ENCODE measurements around the gene PMAIP1. TPM values are rescaled to one million over a fixed set of nuclear protein-coding genes. Genes with fewer than 3 reads are reported as not detected.

Gene PMAIP1
- total RNA-seq, 2 experiments from 2014 or later: 14.8 to 19.1 TPM

DNA sequence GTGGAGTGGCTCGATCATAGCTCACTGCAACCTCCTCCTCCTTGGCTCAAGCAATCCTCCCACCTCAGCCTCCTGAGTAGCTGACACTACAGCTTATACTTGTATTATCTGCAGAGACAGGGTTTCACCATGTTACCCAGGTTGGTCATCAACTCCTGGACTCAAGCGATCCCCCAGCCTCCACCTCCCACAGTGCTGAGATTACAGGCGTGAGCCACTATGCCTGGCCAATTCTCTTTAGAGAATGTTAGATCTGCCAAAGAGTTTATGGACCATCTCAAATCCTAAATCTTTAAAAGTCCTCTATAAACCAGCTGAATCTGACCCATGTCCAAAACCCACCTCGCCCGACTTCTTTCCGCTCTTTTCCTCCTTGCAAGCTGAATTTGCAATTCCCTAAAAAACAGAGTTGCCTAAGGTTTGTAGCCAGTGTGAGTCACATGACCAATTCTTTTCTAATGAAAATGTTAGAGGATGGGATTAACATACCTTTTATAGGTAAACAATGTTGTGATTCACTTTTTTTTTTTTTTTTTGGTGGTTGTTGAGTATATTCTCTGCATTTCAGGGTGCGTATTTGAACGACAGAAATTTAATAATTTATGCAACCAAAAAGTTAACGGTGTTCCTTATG is 2.4 kb upstream of the PMAIP1 start:
- Mint-ChIP-seq H3K4me1 (peaks cover 37% of the 10 kb centered on the region), H3K4me3 (no peak overlapping the region), H3K9me3 (no peaks in the 10 kb centered on the region), H3K36me3 (ENCODE audit: low read depth) (peaks cover 7% of the 10 kb centered on the region), H3K27ac (no peak overlapping the region), H3K27me3 (no peaks in the 10 kb centered on the region)
- DNase-seq: no peak
- ChIA-PET CTCF (no interaction called here), POLR2A (interaction anchor here (1.2 kb wide), 1 partner anchor 12 kb away, joined by 6 read pairs; no protein-coding TSS in a partner anchor)

DNA sequence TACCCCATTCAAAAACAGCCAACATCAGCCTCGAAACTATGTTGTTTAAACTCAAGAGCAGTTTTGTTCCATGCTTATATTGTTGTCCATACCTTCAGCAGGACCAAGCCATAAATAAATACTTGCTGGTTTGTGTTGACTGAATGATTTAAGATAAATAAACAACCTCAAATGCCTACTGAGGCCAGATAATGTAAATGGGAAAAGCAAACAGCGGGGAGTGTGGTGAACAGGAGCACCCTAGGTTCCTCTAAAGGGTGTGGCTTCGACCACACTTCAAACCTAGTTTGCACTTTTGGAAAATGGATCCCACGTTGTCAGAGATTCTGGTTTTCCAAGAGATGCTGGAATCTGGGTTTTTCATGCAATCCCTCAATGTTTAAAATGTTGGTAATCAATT is 1.7 kb upstream of the PMAIP1 start:
- no peak for DNase-seq
- ChIA-PET CTCF (interaction anchor here (1.4 kb wide), 1 partner anchor 55 kb away, joined by 4 read pairs; no protein-coding TSS in a partner anchor), POLR2A (interaction anchor here (0.5 to 1.2 kb wide), 2 partner anchors 12 to 51 kb away, joined by 3 to 6 read pairs; no protein-coding TSS in a partner anchor)
- Mint-ChIP-seq H3K36me3 (ENCODE audit: low read depth) (peaks cover 14% of the 10 kb centered on the region), H3K4me1 (peaks cover 44% of the 10 kb centered on the region), H3K27ac (no peak overlapping the region), H3K27me3 (no peaks in the 10 kb centered on the region), H3K4me3 (peak overlapping the region; percentile 99), H3K9me3 (no peaks in the 10 kb centered on the region)

GRCh38 chr18:59898609-59899297 is 1.0 kb upstream of the PMAIP1 start:
- Mint-ChIP-seq H3K9me3 (no peaks in the 10 kb centered on the region), H3K27ac (peak overlapping the region; percentile 94), H3K4me3 (peak overlapping the region; percentile 99), H3K4me1 (peaks cover 47% of the 10 kb centered on the region), H3K36me3 (ENCODE audit: low read depth) (peaks cover 17% of the 10 kb centered on the region), H3K27me3 (no peaks in the 10 kb centered on the region)
- CTCF ChIA-PET: interaction anchor here (0.7 to 1.4 kb wide), 4 partner anchors 13 to 55 kb away, joined by 3 to 4 read pairs (median 4); no protein-coding TSS in a partner anchor
- no peak for DNase-seq
- POLR2A ChIA-PET: interaction anchor here (0.5 to 2.0 kb wide), 3 partner anchors 12 to 52 kb away, joined by 3 to 11 read pairs (median 4); no protein-coding TSS in a partner anchor

DNA sequence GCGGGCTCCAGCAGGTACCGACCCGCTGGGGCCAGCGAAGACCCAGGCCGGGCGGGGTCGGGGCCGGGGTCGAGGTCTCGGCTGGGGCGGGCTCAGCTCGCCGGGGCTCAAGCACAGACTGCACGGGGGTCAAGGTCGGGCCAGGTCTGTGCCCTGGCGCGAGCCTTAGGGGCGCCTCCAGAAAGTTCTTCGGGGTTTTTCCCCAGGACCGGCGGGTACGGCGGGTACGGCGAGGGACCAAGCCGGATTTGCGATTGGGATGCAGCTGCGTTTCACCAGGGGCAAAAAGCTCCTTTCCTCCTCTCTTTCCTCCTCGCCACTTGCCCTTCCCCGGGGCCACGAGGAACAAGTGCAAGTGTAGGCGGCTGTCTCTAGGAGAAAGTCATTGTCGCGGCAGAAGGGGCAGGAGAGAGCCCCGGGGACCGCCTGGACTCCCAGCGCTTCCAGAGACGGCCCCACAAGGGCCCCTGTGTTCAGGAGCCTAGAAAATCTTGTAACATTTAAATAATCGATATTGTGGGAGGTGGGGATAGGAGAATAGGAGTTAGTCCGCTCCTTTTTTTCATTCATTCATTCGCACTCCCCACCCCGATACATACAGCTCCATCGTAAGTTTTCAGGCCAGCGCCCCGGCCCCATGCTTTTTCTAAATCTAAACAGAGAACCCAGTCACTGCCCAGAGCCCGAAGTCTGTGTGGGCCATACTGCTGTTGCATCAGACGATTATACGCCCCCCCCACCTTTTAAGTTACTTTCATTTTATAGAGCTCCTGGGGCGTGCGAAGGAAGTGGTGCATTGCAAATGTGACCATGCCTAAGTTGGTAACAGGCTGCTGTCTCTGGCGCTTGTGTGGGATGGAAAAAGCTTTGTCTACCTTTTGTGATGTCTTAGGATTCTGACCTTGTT is 679 bp downstream of the PMAIP1 start:
- H3K9me3 Mint-ChIP-seq: no peaks in the 10 kb centered on the region
- H3K4me1 Mint-ChIP-seq: peaks cover 58% of the 10 kb centered on the region
- peak; percentile 82 for DNase-seq
- ChIA-PET CTCF (interaction anchor here (1.0 to 1.5 kb wide), 2 partner anchors 12 to 18 kb away, joined by 4 read pairs; no protein-coding TSS in a partner anchor), POLR2A (interaction anchor here (0.6 to 2.0 kb wide), 3 partner anchors 15 to 89 kb away, joined by 4 to 11 read pairs (median 5); no protein-coding TSS in a partner anchor)
- peak overlapping the region; percentile 99 for H3K27ac Mint-ChIP-seq
- peak overlapping the region; percentile 99 for H3K4me3 Mint-ChIP-seq
- peaks cover 24% of the 10 kb centered on the region for H3K36me3 Mint-ChIP-seq (ENCODE audit: low read depth)
- no peaks in the 10 kb centered on the region for H3K27me3 Mint-ChIP-seq

GRCh38 chr18:59902131-59902992 is 2.6 kb downstream of the PMAIP1 start:
- no peak for DNase-seq
- peak overlapping the region; percentile 99 for H3K4me3 Mint-ChIP-seq
- ChIA-PET CTCF (interaction anchor here (1.1 kb wide), 1 partner anchor 18 kb away, joined by 3 read pairs; no protein-coding TSS in a partner anchor), POLR2A (no interaction called here)
- peaks cover 23% of the 10 kb centered on the region for H3K36me3 Mint-ChIP-seq (ENCODE audit: low read depth)
- peak overlapping the region; percentile 99 for H3K27ac Mint-ChIP-seq
- peaks cover 74% of the 10 kb centered on the region for H3K4me1 Mint-ChIP-seq
- H3K9me3 Mint-ChIP-seq: no peaks in the 10 kb centered on the region
- H3K27me3 Mint-ChIP-seq: no peaks in the 10 kb centered on the region

DNA sequence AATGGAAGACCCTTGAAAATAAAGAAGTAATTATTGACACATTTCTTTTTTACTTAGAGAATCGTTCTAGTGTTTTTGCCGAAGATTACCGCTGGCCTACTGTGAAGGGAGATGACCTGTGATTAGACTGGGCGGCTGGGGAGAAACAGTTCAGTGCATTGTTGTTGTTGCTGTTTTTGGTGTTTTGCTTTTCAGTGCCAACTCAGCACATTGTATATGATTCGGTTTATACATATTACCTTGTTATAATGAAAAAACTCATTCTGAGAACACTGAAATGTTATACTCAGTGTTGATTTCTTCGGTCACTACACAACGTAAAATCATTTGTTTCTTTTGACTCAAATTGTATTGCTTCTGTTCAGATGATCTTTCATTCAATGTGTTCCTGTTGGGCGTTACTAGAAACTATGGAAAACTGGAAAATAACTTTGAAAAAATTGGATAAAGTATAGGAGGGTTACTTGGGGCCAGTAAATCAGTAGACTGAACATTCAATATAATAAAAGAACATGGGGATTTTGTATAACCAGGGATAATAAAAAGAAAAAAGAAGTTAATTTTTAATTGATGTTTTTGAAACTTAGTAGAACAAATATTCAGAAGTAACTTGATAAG is 3.3 kb downstream of the PMAIP1 start:
- Mint-ChIP-seq H3K4me1 (peaks cover 76% of the 10 kb centered on the region), H3K27ac (no peak overlapping the region), H3K36me3 (ENCODE audit: low read depth) (peaks cover 22% of the 10 kb centered on the region), H3K9me3 (no peaks in the 10 kb centered on the region), H3K4me3 (peak overlapping the region; percentile 99), H3K27me3 (no peaks in the 10 kb centered on the region)
- ChIA-PET CTCF (no interaction called here), POLR2A (no interaction called here)
- no peak for DNase-seq

DNA sequence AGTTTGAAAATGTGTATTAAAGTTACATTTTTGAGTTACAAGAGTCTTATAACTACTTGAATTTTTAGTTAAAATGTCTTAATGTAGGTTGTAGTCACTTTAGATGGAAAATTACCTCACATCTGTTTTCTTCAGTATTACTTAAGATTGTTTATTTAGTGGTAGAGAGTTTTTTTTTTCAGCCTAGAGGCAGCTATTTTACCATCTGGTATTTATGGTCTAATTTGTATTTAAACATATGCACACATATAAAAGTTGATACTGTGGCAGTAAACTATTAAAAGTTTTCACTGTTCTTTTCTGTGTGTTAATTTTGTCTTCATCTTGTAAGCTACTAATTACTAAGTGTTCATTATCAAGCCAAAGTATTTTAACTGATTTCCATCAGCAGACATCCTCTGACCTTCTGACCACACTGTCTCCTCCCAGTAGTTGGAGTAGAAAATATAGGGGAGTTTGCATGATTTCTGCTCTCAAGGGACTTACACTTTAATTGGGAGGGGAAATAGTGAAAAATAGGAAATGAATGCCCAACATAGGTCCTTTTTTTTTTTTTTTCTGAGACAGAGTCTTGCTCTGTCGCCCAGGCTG is 4.3 kb downstream of the PMAIP1 start:
- no peaks in the 10 kb centered on the region for H3K9me3 Mint-ChIP-seq
- DNase-seq: no peak
- no peaks in the 10 kb centered on the region for H3K27me3 Mint-ChIP-seq
- POLR2A ChIA-PET: interaction anchor here (0.7 kb wide), 1 partner anchor 19 kb away, joined by 3 read pairs; no protein-coding TSS in a partner anchor
- peak overlapping the region; percentile 84 for H3K27ac Mint-ChIP-seq
- peak overlapping the region; percentile 15 for H3K4me3 Mint-ChIP-seq
- CTCF ChIA-PET: interaction anchor here (0.8 kb wide), 2 partner anchors 14 to 28 kb away, joined by 3 to 5 read pairs; no protein-coding TSS in a partner anchor
- H3K36me3 Mint-ChIP-seq (ENCODE audit: low read depth): peaks cover 22% of the 10 kb centered on the region
- peaks cover 76% of the 10 kb centered on the region for H3K4me1 Mint-ChIP-seq

- Mint-ChIP-seq H3K9me3 (no peaks in the 10 kb centered on the region), H3K27me3 (no peaks in the 10 kb centered on the region), H3K4me3 (no peak overlapping the region), H3K36me3 (ENCODE audit: low read depth) (peaks cover 22% of the 10 kb centered on the region), H3K4me1 (peaks cover 76% of the 10 kb centered on the region), H3K27ac (no peak overlapping the region)
- no peak for DNase-seq
- ChIA-PET POLR2A (interaction anchor here (0.9 to 1.2 kb wide), 2 partner anchors 18 to 48 kb away, joined by 3 to 7 read pairs; no protein-coding TSS in a partner anchor), CTCF (interaction anchor here (1.1 to 1.7 kb wide), 3 partner anchors 13 to 27 kb away, joined by 3 to 9 read pairs (median 7); no protein-coding TSS in a partner anchor)
These were observed 5.9 kb downstream of the PMAIP1 start for GRCh38 chr18:59905686-59906091.

DNA sequence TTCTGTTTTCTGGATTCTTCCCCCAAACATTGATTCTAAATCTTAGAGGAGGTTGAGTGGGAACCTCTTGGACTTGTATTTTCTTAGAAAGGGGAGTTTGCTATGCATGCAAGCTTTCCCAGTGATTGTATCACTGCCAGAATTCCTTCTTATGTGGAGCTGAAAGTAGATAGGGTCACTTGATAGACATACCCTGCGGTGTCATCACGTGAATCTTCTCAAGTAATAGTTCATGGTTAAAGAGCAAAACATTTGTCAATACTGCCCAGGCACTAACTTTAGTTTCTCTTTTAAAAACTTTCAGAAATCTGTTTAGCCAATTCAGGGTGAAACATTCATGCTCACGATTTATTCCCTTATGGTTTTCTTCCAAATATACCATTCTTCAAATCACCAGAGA is 6.4 kb downstream of the PMAIP1 start:
- H3K27ac Mint-ChIP-seq: peak overlapping the region; percentile 58
- H3K27me3 Mint-ChIP-seq: no peaks in the 10 kb centered on the region
- CTCF ChIA-PET: interaction anchor here (1.6 to 1.7 kb wide), 2 partner anchors 12 to 18 kb away, joined by 7 to 9 read pairs; no protein-coding TSS in a partner anchor
- H3K4me3 Mint-ChIP-seq: no peak overlapping the region
- H3K9me3 Mint-ChIP-seq: no peaks in the 10 kb centered on the region
- peaks cover 22% of the 10 kb centered on the region for H3K36me3 Mint-ChIP-seq (ENCODE audit: low read depth)
- DNase-seq: no peak
- H3K4me1 Mint-ChIP-seq: peaks cover 72% of the 10 kb centered on the region
- POLR2A ChIA-PET: interaction anchor here (0.9 to 1.2 kb wide), 2 partner anchors 18 to 47 kb away, joined by 3 to 7 read pairs; no protein-coding TSS in a partner anchor

GRCh38 chr18:59907172-59907571 is 7.4 kb downstream of the PMAIP1 start:
- POLR2A ChIA-PET: no interaction called here

GRCh38 chr18:59907660-59908059 is 7.9 kb downstream of the PMAIP1 start:
- DNase-seq: no peak
- peaks cover 15% of the 10 kb centered on the region for H3K36me3 Mint-ChIP-seq (ENCODE audit: low read depth)
- H3K4me3 Mint-ChIP-seq: no peak overlapping the region
- peaks cover 57% of the 10 kb centered on the region for H3K4me1 Mint-ChIP-seq
- ChIA-PET POLR2A (no interaction called here), CTCF (interaction anchor here (1.1 kb wide), 1 partner anchor 40 kb away, joined by 5 read pairs; no protein-coding TSS in a partner anchor)
- H3K27me3 Mint-ChIP-seq: no peaks in the 10 kb centered on the region
- no peaks in the 10 kb centered on the region for H3K9me3 Mint-ChIP-seq
- no peak overlapping the region for H3K27ac Mint-ChIP-seq

More at GRCh38 chr18:59907172-59907571, 7.4 kb downstream of the PMAIP1 start:
- peaks cover 20% of the 10 kb centered on the region for H3K36me3 Mint-ChIP-seq (ENCODE audit: low read depth)
- H3K9me3 Mint-ChIP-seq: no peaks in the 10 kb centered on the region
- DNase-seq: no peak
- no peak overlapping the region for H3K4me3 Mint-ChIP-seq
- peaks cover 62% of the 10 kb centered on the region for H3K4me1 Mint-ChIP-seq
- H3K27ac Mint-ChIP-seq: peak overlapping the region; percentile 74
- CTCF ChIA-PET: interaction anchor here (1.1 kb wide), 1 partner anchor 41 kb away, joined by 5 read pairs; no protein-coding TSS in a partner anchor
- no peaks in the 10 kb centered on the region for H3K27me3 Mint-ChIP-seq

Data from activated CD4-positive, alpha-beta T cell treated with anti-CD3 and anti-CD28 coated beads, Interleukin-2, amount 10 ng/mL, durations not matched to agents 7 days and 5 days (primary cell).